Uterus (tissue), 4 donors: ENCODE data around the gene AIPL1. TPM values are rescaled to one million over a fixed set of nuclear protein-coding genes. Genes with fewer than 3 reads are reported as not detected.
A peak's percentile ranks its signal among the peaks of the same experiment; 100 is the strongest.

Source experiments
- DNase-seq, 2 donors: peaks; one replicate each; pipeline ENCODE4 v3.0.0-alpha.2; 2019 to 2020
- H3K27ac ChIP-seq, 2 donors: fragments of 200-600 bp; sonication (generic); 1 replicate in 1 of 2; 2 replicates in 1 of 2; pipeline ENCODE4 v1.5.1; 2016 to 2018
- H3K27me3 ChIP-seq, 2 donors: fragments of 200-600 bp; sonication (generic); one replicate each; pipeline ENCODE4 v1.5.1; 2018 to 2019; ENCODE audit warnings: control low read depth in 1 of 2
- H3K36me3 ChIP-seq, 2 donors: fragments of 200-600 bp; sonication (generic); one replicate each; pipeline ENCODE4 v1.5.1; 2019; ENCODE audit warnings: control low read depth in 1 of 2
- H3K4me1 ChIP-seq, 2 donors: fragments of 200-600 bp; sonication (generic); one replicate each; pipeline ENCODE4 v1.5.1; 2018 to 2019; ENCODE audit warnings: control low read depth in 1 of 2
- H3K4me3 ChIP-seq, 2 donors: fragments of 200-600 bp; sonication (generic); 1 replicate in 1 of 2; 2 replicates in 1 of 2; pipeline ENCODE4 v1.5.1; 2018 to 2019; ENCODE audit warnings: mild to moderate bottlenecking in 1 of 2
- H3K9me3 ChIP-seq, 2 donors: fragments of 200-600 bp; sonication (generic); one replicate each; pipeline ENCODE4 v1.5.1; 2019; ENCODE audit warnings: control low read depth in 1 of 2
- POLR2A ChIP-seq, 2 donors: fragments of 450-650 bp; IDR thresholded peaks; one replicate each; pipeline ENCODE4 v1.6.1; 2016; ENCODE audit warnings: antibody characterized with exemption in 2 of 2, mild to moderate bottlenecking in 1 of 2, moderate library complexity in 1 of 2
- intact Hi-C: fragments of 100-400 bp; cut with DNase I; formaldehyde crosslinking; loops from one replicate; pipeline ENCODE4 v1.15.1; 2023; ENCODE audit warnings: low total_unique reads
- total RNA-seq, 4 donors: library from RNA; depleted of rRNA in 3 of 4; stranded (reverse); fragments of >200 nt in 3 of 4; gene quantifications; one replicate each; pipeline versions ENCODE4 v1.1.0 to v1.2.4, GENCODE V29; 2014 to 2023
- TF ChIP-seq, protein P1 (sequence below), 4 experiments: fragments of 200-600 bp in 2 of 4; fragments of 450-650 bp in 2 of 4; sonication (generic) in 2 of 4; IDR thresholded peaks; one replicate each; pipeline ENCODE4 v1.5.1; 2016 to 2019; ENCODE audit warnings: antibody characterized with exemption in 4 of 4, mild to moderate bottlenecking in 2 of 4, moderate library complexity in 1 of 4
- donor health status: DM: yes; HTN: yes; CAD: no.

AIPL1 gene
- total RNA-seq, 4 donors from 2014 or later, result not detected

DNA sequence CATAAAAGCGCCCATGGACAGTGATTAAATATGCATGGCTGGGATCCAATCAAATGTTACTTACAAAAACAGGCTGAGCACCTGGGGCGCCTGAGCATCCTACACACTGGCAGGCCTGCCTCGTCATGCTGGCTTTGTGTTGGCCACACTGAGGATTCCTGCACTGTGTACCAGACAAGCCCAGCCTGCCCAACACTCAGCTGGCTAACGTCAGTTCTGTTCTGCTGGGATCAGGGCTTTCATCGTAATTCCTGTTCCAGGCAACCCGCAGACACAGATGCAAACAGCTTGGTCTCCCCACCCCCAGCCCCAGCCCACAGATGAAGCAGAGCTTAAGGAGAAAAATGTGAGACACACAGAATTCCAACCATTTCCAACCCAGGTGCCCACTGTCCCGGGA is 40.0 kb upstream of the AIPL1 start:
- Histone ChIP-seq H3K36me3 (no peaks in the 10 kb centered on the region), H3K4me3 (no peak overlapping the region), H3K27me3 (no peaks in the 10 kb centered on the region), H3K4me1 (no peaks in the 10 kb centered on the region), H3K27ac (no peak overlapping the region), H3K9me3 (no peaks in the 10 kb centered on the region)
- TF ChIP-seq, protein P1, sequence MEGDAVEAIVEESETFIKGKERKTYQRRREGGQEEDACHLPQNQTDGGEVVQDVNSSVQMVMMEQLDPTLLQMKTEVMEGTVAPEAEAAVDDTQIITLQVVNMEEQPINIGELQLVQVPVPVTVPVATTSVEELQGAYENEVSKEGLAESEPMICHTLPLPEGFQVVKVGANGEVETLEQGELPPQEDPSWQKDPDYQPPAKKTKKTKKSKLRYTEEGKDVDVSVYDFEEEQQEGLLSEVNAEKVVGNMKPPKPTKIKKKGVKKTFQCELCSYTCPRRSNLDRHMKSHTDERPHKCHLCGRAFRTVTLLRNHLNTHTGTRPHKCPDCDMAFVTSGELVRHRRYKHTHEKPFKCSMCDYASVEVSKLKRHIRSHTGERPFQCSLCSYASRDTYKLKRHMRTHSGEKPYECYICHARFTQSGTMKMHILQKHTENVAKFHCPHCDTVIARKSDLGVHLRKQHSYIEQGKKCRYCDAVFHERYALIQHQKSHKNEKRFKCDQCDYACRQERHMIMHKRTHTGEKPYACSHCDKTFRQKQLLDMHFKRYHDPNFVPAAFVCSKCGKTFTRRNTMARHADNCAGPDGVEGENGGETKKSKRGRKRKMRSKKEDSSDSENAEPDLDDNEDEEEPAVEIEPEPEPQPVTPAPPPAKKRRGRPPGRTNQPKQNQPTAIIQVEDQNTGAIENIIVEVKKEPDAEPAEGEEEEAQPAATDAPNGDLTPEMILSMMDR (IDR thresholded peaks at IDR 0.05), result no peak
- TF ChIP-seq POLR2A (IDR thresholded peaks at IDR 0.05), result no peak
- intact Hi-C loops, result no loop called here
- DNase-seq, result no peak

DNA sequence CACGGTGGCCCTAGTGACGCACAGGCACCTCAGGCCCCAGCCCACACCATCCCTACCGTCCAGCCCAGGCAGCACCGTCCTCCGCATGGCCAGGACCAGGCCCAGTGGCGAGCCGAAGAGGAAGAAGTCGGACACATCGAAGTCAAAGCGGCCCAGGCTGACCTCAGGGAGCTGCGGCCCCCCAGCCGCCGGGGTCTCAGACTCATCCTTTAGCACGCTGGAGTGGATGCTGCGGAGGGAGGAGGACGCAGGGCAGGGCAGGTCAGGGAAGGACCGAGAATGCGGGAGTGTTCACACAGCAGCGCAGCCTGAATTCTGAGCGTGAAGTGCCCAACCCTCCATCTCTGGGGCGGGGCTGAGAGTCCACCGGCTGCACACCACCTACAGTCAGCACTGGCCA is 39.5 kb upstream of the AIPL1 start:
- Histone ChIP-seq H3K36me3 (no peaks in the 10 kb centered on the region), H3K27ac (no peak overlapping the region), H3K9me3 (no peaks in the 10 kb centered on the region), H3K4me1 (no peaks in the 10 kb centered on the region), H3K27me3 (no peaks in the 10 kb centered on the region), H3K4me3 (no peak overlapping the region)
- DNase-seq, result no peak
- intact Hi-C loops, result no loop called here
- TF ChIP-seq, protein P1 (IDR thresholded peaks at IDR 0.05), result no peak
- no peak for TF ChIP-seq POLR2A (IDR thresholded peaks at IDR 0.05)

DNA sequence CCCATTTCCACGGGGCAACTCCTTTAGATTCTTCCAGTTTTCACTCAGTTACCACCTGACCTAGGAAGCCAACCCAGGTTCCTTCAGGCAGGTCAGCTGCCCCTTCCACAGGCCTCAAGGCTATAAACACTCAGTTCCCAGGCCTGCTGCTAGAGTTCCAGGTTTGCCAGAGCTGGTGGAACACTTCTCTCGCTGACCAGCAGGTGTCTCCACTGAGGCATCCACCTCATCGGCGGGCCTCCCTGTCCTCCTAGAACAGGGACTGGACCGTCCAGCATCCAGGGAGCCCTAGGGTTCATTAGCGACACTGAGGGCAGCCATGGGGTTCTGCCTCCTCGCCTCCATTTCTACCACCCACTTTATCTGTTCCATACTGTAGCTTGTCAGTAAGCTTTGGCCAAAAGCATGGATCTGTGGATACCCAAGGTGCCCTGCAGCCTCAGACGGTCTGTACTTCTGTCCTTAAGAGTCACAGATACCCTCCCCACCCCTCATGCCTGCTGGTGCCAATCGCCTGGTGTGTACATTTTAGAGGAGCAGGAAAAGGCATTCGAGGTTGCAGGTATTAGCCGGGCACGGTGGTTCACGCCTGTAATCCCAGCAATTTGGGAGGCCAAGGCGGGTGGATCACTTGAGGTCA is 38.3 kb upstream of the AIPL1 start:
- Histone ChIP-seq H3K27ac (no peak overlapping the region), H3K36me3 (no peaks in the 10 kb centered on the region), H3K4me3 (no peak overlapping the region), H3K27me3 (no peaks in the 10 kb centered on the region), H3K4me1 (no peaks in the 10 kb centered on the region), H3K9me3 (no peaks in the 10 kb centered on the region)
- DNase-seq, result peak; percentile 50 to 61
- TF ChIP-seq, protein P1 (IDR thresholded peaks at IDR 0.05), result peak; percentile 76 to 87 (median 82)
- no peak for TF ChIP-seq POLR2A (IDR thresholded peaks at IDR 0.05)
- intact Hi-C loops, result no loop called here

DNA sequence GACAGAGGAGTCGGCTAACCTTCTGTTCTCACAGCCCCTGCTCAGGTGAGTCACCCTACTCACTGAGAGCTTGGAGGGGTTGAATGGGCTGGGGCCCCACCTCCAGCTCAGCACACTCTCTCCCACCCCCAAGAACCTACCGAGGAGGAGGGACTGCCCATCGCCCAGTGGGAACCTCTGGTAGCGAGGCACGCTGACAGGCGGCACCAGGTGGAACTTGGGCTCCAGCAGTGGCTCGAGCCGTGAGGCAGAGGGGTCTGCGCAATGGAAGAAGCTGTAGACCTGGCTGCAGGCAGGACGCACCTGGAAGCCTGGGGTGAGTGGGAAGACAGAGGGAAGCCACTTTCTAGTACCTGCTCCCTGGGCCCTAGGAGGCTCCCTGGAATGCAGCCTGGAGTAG is 37.6 kb upstream of the AIPL1 start:
- no peak for DNase-seq
- H3K4me3 ChIP-seq, result no peak overlapping the region
- no peaks in the 10 kb centered on the region for H3K27me3 ChIP-seq
- no peak for TF ChIP-seq POLR2A (IDR thresholded peaks at IDR 0.05)
- TF ChIP-seq, protein P1 (IDR thresholded peaks at IDR 0.05), result no peak
- no peaks in the 10 kb centered on the region for H3K4me1 ChIP-seq
- intact Hi-C loops, result no loop called here
- no peaks in the 10 kb centered on the region for H3K36me3 ChIP-seq
- no peak overlapping the region for H3K27ac ChIP-seq
- H3K9me3 ChIP-seq, result no peaks in the 10 kb centered on the region

DNA sequence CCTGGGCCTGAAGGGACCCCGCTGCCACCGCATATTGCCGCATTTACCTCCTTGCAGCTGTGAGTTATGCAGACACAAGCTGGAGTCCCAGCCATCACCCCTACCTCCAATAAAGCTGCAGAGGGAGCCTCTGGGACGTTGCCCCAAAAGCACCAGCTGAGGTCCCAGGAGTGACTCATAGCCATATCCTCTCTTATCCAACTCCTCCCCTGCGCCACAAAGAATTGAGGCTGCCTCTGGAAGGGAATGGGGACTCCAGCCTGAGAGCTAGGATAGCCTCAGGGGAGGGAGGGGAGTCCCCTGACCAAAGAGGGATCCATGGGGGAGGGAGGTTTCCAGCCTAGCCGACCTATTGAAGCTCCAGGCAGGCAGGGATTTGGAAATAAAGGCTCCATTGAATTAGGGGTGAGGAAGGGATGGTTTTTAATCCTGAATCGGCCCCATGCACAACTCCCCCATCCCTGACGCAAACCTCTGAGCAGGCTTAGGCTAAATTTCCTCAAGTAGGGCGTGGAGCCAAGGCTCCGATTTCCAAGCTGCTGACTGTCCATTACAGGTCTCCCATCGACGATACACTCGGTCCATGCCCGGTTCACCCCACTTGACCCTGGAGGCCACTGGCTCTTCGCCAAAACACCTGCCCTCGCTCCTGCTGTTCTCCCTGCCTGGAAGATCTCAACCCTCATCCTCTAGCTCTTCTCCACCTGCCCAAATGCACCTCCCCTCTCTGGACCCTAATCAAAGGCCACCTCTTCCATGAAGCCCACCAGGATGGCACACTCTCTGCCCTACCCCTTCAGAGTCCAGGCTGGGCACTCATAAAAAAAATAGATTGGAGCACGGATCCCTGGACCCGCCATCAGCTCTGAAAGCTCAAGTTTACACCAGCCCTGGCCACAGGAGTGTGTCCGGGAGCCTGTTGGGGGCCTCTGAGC is 36.9 kb upstream of the AIPL1 start:
- Histone ChIP-seq H3K4me1 (no peaks in the 10 kb centered on the region), H3K36me3 (no peaks in the 10 kb centered on the region), H3K27ac (no peak overlapping the region), H3K9me3 (no peaks in the 10 kb centered on the region), H3K27me3 (no peaks in the 10 kb centered on the region), H3K4me3 (no peak overlapping the region)
- no peak for DNase-seq
- TF ChIP-seq, protein P1 (IDR thresholded peaks at IDR 0.05), result no peak
- no peak for TF ChIP-seq POLR2A (IDR thresholded peaks at IDR 0.05)
- intact Hi-C loops, result no loop called here
